ENCODE results near the gene SNX25. TPM values are rescaled to one million over a fixed set of nuclear protein-coding genes. Genes with fewer than 3 reads are reported as not detected.

The SNX25 gene
- total RNA-seq, 3 donors from 2014 or later (not counting 1 experiment from before 2014, with no cell fraction given): 15.5 to 18.0 (median 16.6) TPM

GRCh38 chr4:185275501-185275900 lies 66.1 kb downstream of the SNX25 start:
- H3K27ac ChIP-seq (ENCODE audit: low read length): no peak overlapping the region
- peaks cover 5 to 9% of the 10 kb centered on the region in 2 donors for H3K4me1 Mint-ChIP-seq
- no peaks in the 10 kb centered on the region for H3K4me1 ChIP-seq (ENCODE audit: control insufficient read depth, insufficient read depth, low read length)
- no peak overlapping the region for H3K4me3 Mint-ChIP-seq
- no peak for TF ChIP-seq CTCF (IDR thresholded peaks at IDR 0.05)
- H3K36me3 ChIP-seq (ENCODE audit: control insufficient read depth, insufficient read depth, low read length): no peaks in the 10 kb centered on the region
- no peak overlapping the region for H3K4me3 ChIP-seq (ENCODE audit: low read length)
- H3K36me3 Mint-ChIP-seq: no peaks in the 10 kb centered on the region
- no peak overlapping the region for H3K27ac Mint-ChIP-seq
- no peaks in the 10 kb centered on the region for H3K27me3 ChIP-seq (ENCODE audit: control insufficient read depth, insufficient read depth, low read length)
- H3K9me3 ChIP-seq (ENCODE audit: control insufficient read depth, insufficient read depth, low read length): no peaks in the 10 kb centered on the region
- ATAC-seq: no peak
- intact Hi-C loops (cut with micrococcal nuclease): no loop called here
- DNase-seq: no peak
- no peaks in the 10 kb centered on the region for H3K27me3 Mint-ChIP-seq (ENCODE audit: low read depth in 2 of 2)
- no peaks in the 10 kb centered on the region for H3K9me3 Mint-ChIP-seq

- TF ChIP-seq CTCF (IDR thresholded peaks at IDR 0.05): no peak
- no peak overlapping the region for H3K27ac Mint-ChIP-seq
- Histone ChIP-seq H3K27me3 (ENCODE audit: control insufficient read depth, insufficient read depth, low read length) (no peaks in the 10 kb centered on the region), H3K4me3 (ENCODE audit: low read length) (no peak overlapping the region), H3K27ac (ENCODE audit: low read length) (no peak overlapping the region), H3K36me3 (ENCODE audit: control insufficient read depth, insufficient read depth, low read length) (no peaks in the 10 kb centered on the region), H3K9me3 (ENCODE audit: control insufficient read depth, insufficient read depth, low read length) (no peaks in the 10 kb centered on the region), H3K4me1 (ENCODE audit: control insufficient read depth, insufficient read depth, low read length) (no peaks in the 10 kb centered on the region)
- H3K36me3 Mint-ChIP-seq: no peaks in the 10 kb centered on the region
- DNase-seq (no peak), ATAC-seq (no peak)
- no peaks in the 10 kb centered on the region for H3K27me3 Mint-ChIP-seq (ENCODE audit: low read depth in 2 of 2)
- peaks cover 5 to 9% of the 10 kb centered on the region in 2 donors for H3K4me1 Mint-ChIP-seq
- intact Hi-C loops (cut with micrococcal nuclease): no loop called here
- H3K4me3 Mint-ChIP-seq: no peak overlapping the region
- no peaks in the 10 kb centered on the region for H3K9me3 Mint-ChIP-seq
Measured at GRCh38 chr4:185276036-185276435, 66.6 kb downstream of the SNX25 start.

- no peak overlapping the region for H3K27ac ChIP-seq (ENCODE audit: low read length)
- no peaks in the 10 kb centered on the region for H3K9me3 Mint-ChIP-seq
- DNase-seq (no peak), ATAC-seq (no peak)
- intact Hi-C loops (cut with micrococcal nuclease): no loop called here
- H3K27ac Mint-ChIP-seq: no peak overlapping the region
- no peaks in the 10 kb centered on the region for H3K27me3 Mint-ChIP-seq (ENCODE audit: low read depth in 2 of 2)
- no peaks in the 10 kb centered on the region for H3K36me3 Mint-ChIP-seq
- no peak overlapping the region for H3K4me3 ChIP-seq (ENCODE audit: low read length)
- no peak overlapping the region for H3K4me3 Mint-ChIP-seq
- H3K27me3 ChIP-seq (ENCODE audit: control insufficient read depth, insufficient read depth, low read length): no peaks in the 10 kb centered on the region
- no peak for TF ChIP-seq CTCF (IDR thresholded peaks at IDR 0.05)
- WGBS (ENCODE audit: insufficient coverage): 94% methylated on average over 1 of the region's 3 CpGs
- peaks cover 5 to 9% of the 10 kb centered on the region in 2 donors for H3K4me1 Mint-ChIP-seq
- no peaks in the 10 kb centered on the region for H3K4me1 ChIP-seq (ENCODE audit: control insufficient read depth, insufficient read depth, low read length)
- H3K9me3 ChIP-seq (ENCODE audit: control insufficient read depth, insufficient read depth, low read length): no peaks in the 10 kb centered on the region
- no peaks in the 10 kb centered on the region for H3K36me3 ChIP-seq (ENCODE audit: control insufficient read depth, insufficient read depth, low read length)
Measured at GRCh38 chr4:185278716-185279115, 69.3 kb downstream of the SNX25 start.

- Mint-ChIP-seq H3K4me1 (peaks cover 9% of the 10 kb centered on the region in 2 donors), H3K27me3 (ENCODE audit: low read depth in 2 of 2) (no peaks in the 10 kb centered on the region), H3K4me3 (no peak overlapping the region), H3K36me3 (no peaks in the 10 kb centered on the region), H3K27ac (no peak overlapping the region), H3K9me3 (no peaks in the 10 kb centered on the region)
- Histone ChIP-seq H3K27me3 (ENCODE audit: control insufficient read depth, insufficient read depth, low read length) (no peaks in the 10 kb centered on the region), H3K36me3 (ENCODE audit: control insufficient read depth, insufficient read depth, low read length) (no peaks in the 10 kb centered on the region), H3K9me3 (ENCODE audit: control insufficient read depth, insufficient read depth, low read length) (no peaks in the 10 kb centered on the region), H3K27ac (ENCODE audit: low read length) (no peak overlapping the region), H3K4me1 (ENCODE audit: control insufficient read depth, insufficient read depth, low read length) (no peaks in the 10 kb centered on the region), H3K4me3 (ENCODE audit: low read length) (no peak overlapping the region)
- 57% methylated on average over 5 of the region's 5 CpGs for WGBS (ENCODE audit: insufficient coverage)
- ATAC-seq (no peak), DNase-seq (no peak)
- intact Hi-C loops (cut with micrococcal nuclease): no loop called here
- TF ChIP-seq CTCF (IDR thresholded peaks at IDR 0.05): no peak
Measured at GRCh38 chr4:185280608-185281007, 71.2 kb downstream of the SNX25 start.

Data from natural killer cell (primary cell).